ENCODE results near the gene TMEM181.

DNA sequence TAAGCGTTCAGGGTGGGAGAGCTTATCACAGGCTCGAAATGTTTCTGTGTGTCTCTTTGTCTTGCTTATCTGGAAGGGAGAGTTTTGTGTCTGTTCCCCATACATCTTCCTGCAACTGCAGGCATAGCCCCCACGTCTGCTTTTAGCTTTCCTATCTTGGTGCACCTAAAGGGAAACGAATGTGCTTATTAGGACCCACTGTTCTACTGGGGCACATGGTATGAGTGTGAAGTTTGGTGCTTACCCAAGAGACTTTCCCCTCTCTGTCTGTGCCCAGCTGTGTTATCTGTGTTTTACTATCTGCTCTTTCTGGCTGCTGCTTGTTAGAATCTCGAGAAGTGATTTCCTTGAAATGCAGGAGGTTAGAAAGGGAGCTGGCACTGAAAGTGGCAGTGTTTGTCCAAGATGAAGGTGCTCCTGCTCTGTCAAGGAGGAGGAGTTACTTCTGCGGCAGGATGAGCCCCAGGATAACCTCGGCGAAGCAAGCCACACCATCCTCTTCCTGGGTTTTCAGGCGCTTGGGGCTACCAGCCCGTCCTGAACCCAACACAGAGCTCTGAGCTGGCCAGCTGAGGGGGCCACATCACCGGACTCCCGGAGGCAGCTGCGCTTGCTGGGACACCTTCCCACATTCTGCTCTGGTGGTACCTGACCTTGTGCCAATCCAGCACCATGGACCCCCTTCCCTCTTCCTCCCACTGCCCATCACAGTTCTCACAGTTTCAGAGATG, 61.2 kb downstream of the TMEM181 start:
- TF ChIP-seq CTCF (IDR thresholded peaks at IDR 0.05) = no peak
- no peak for TF ChIP-seq EZH2 (IDR thresholded peaks at IDR 0.05)
- TF ChIP-seq EZH2phosphoT487 (IDR thresholded peaks at IDR 0.05) = no peak
